Lung (tissue), 12 donors: ENCODE results near the gene KIDINS220. TPM values are rescaled to one million over a fixed set of nuclear protein-coding genes. Genes with fewer than 3 reads are reported as not detected.
A peak's percentile ranks its signal among the peaks of the same experiment; 100 is the strongest.

Experiments used
- ATAC-seq: fragments of 200-7000 bp; cut with Tn5 transposase; one replicate; pipeline ENCODE4 v1.9.1; 2020; ENCODE audit warnings: moderate number of reproducible peaks; ENCODE audit not compliant: insufficient read depth, low FRiP score
- DNase-seq, 3 donors: peaks; one replicate each; pipeline ENCODE4 v3.0.0-alpha.2; 2013 to 2017
- H3K27ac ChIP-seq, 2 donors: one replicate each; pipeline ENCODE4 v1.5.1; 2013; ENCODE audit warnings: mild to moderate bottlenecking in 2 of 2, moderate library complexity in 2 of 2, control low read depth in 1 of 2, inconsistent platforms in 1 of 2, low read depth in 1 of 2, low read length in 1 of 2
- H3K27me3 ChIP-seq, 3 donors: one replicate each; pipeline ENCODE4 v1.5.1; 2013; ENCODE audit warnings: low read length in 2 of 3; ENCODE audit not compliant: control insufficient read depth in 3 of 3, insufficient read depth in 3 of 3
- H3K36me3 ChIP-seq, 4 donors: one replicate each; pipeline ENCODE4 v1.5.1; 2013; ENCODE audit warnings: low read length in 4 of 4, mild to moderate bottlenecking in 1 of 4, moderate library complexity in 1 of 4; ENCODE audit not compliant: control insufficient read depth in 4 of 4, insufficient read depth in 4 of 4
- H3K4me1 ChIP-seq, 5 donors: one replicate each; pipeline ENCODE4 v1.5.1; 2013; ENCODE audit warnings: low read length in 5 of 5, mild to moderate bottlenecking in 2 of 5, moderate library complexity in 1 of 5; ENCODE audit not compliant: control insufficient read depth in 5 of 5, insufficient read depth in 5 of 5
- H3K4me3 ChIP-seq: one replicate; pipeline ENCODE4 v1.5.1; 2013; ENCODE audit warnings: mild to moderate bottlenecking, control low read depth, moderate library complexity
- H3K9ac ChIP-seq, 2 donors: one replicate each; pipeline ENCODE4 v1.5.1; 2013; ENCODE audit warnings: low read length in 2 of 2, control low read depth in 1 of 2; ENCODE audit not compliant: insufficient read depth in 1 of 2
- H3K9me3 ChIP-seq, 4 donors: one replicate each; pipeline ENCODE4 v1.5.1; 2013; ENCODE audit warnings: low read length in 3 of 4, mild to moderate bottlenecking in 1 of 4, moderate library complexity in 1 of 4; ENCODE audit not compliant: control insufficient read depth in 4 of 4, insufficient read depth in 3 of 4
- WGBS, 2 donors: extraction: QIAGEN DNeasy Blood & Tissue Kit; methylation state at CpG; one replicate each; pipeline ENCODE4 v1.1.7; 2013; 5-methylcytosine and 5-hydroxymethylcytosine counted together
- polyA plus RNA-seq, 2 donors: library from polyadenylated mRNA; stranded (reverse); fragments of 200-250 nt; gene quantifications; one replicate each; pipeline ENCODE4 v1.2.1, GENCODE V29; 2013
- total RNA-seq, 2 donors: library from RNA; depleted of rRNA in 1 of 2; stranded (reverse); fragments of >200 nt in 1 of 2; gene quantifications; one replicate each; pipeline ENCODE4 v1.2.1, GENCODE V29; 2014 to 2021
- TF ChIP-seq, protein P1 (sequence below): IDR thresholded peaks from 2 replicates; pipeline ENCODE4 v1.5.1; 2012; ENCODE audit warnings: mild to moderate bottlenecking; ENCODE audit errors: control extremely low read depth, extremely low read depth
- donor health status: control.
- donor health status: control.
- donor health status: Bipolar disorder and iron deficiency.
- donor health status: healthy.
- donor health status: DM: yes; HTN: yes; CAD: no.

The KIDINS220 gene
- total and polyA plus RNA-seq, 4 donors = 16.2 to 211 (median 36.4) TPM

DNA sequence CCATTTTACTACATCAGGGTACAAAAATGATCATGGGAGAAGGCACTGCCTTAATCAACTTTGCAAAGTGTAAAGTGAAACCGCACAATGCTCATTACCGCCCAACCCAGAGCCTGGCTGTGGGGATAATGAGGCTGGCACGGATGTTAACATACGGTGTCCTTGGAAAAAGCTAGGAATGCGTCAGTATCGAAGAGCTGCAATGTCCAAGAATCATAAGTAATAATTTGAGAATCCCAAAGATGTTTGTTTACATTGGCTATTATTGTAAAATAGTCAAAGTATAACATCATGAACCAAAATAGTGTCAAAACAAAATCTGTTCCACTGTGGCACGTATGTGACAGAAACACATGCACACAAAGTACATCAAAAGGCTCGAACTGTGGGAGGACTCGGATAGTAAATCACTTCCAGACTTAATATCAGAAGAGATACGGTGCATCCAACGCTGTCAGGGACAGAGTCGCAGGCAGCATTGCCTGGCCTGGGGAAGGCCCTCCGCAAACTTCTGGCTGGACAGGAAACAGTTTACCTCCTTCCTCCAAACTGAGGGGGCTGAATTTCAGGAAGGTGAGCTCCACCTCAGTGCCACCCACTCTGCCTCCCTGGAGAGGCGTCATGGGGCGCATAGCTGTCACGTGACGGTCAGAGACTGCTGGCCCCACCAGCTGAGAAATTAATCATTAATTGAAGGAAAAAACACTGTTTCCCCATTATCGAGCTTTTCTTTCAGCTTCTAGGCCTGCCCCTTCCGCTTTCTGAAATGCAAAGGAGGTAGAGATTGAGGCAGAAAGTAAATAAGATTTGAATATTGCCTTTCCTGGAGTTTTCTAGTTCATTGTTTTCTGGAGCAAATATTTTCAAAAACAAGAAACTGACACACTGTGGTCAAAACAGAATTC, 157.3 kb downstream of the KIDINS220 start:
- H3K9ac ChIP-seq = peak overlapping the region; percentile 51 to 92
- peak; percentile 70 to 82 (median 77) for DNase-seq
- peaks cover 0 to 3% (median under 1%) of the 10 kb centered on the region in 4 donors for H3K9me3 ChIP-seq
- peaks cover 0 to 44% (median 11%) of the 10 kb centered on the region in 5 donors for H3K4me1 ChIP-seq
- H3K4me3 ChIP-seq = no peak overlapping the region
- 33 to 65% methylated on average over 19 of the region's 19 CpGs for WGBS, 2 donors
- H3K36me3 ChIP-seq = peaks cover 0 to 20% (median 1%) of the 10 kb centered on the region in 4 donors
- H3K27me3 ChIP-seq = no peaks in the 10 kb centered on the region
- ATAC-seq = no peak
- TF ChIP-seq, protein P1, sequence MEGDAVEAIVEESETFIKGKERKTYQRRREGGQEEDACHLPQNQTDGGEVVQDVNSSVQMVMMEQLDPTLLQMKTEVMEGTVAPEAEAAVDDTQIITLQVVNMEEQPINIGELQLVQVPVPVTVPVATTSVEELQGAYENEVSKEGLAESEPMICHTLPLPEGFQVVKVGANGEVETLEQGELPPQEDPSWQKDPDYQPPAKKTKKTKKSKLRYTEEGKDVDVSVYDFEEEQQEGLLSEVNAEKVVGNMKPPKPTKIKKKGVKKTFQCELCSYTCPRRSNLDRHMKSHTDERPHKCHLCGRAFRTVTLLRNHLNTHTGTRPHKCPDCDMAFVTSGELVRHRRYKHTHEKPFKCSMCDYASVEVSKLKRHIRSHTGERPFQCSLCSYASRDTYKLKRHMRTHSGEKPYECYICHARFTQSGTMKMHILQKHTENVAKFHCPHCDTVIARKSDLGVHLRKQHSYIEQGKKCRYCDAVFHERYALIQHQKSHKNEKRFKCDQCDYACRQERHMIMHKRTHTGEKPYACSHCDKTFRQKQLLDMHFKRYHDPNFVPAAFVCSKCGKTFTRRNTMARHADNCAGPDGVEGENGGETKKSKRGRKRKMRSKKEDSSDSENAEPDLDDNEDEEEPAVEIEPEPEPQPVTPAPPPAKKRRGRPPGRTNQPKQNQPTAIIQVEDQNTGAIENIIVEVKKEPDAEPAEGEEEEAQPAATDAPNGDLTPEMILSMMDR = no peak
- peak overlapping the region; percentile 98 to 99 for H3K27ac ChIP-seq

- H3K9me3 ChIP-seq = peaks cover 0 to 7% (median 2%) of the 10 kb centered on the region in 4 donors
- peaks cover 0 to 20% (median 1%) of the 10 kb centered on the region in 4 donors for H3K36me3 ChIP-seq
- H3K4me3 ChIP-seq = peak overlapping the region; percentile 56
- H3K27me3 ChIP-seq = no peaks in the 10 kb centered on the region
- peaks cover 0 to 44% (median 9%) of the 10 kb centered on the region in 5 donors for H3K4me1 ChIP-seq
- TF ChIP-seq, protein P1 = no peak
- H3K9ac ChIP-seq = peak overlapping the region; percentile 51 to 92
- WGBS, 2 donors = 20 to 39% methylated on average over 8 of the region's 8 CpGs
- no peak for ATAC-seq
- peak in 2 of 3 donors; percentile 73 to 75 for DNase-seq
- peak overlapping the region; percentile 98 to 99 for H3K27ac ChIP-seq
Observed at GRCh38 chr2:8679567-8679826, 157.9 kb downstream of the KIDINS220 start.

Other genes with a start within 250 kb of the KIDINS220 start
- gene ID2, start 155.6 kb downstream of the KIDINS220 start, total RNA-seq = 100 to 1,000 TPM in 1 of 2 donors, 10 to 100 TPM in 1; 67.9 to 181 TPM
- 100 to 1,000 TPM in 1 of 2 donors, 10 to 100 TPM in 1; 84.2 to 227 TPM for gene ID2, start 155.6 kb downstream of the KIDINS220 start, polyA plus RNA-seq
- gene MBOAT2, start 166.1 kb upstream of the KIDINS220 start, total RNA-seq = 10 to 100 TPM; 23.0 to 72.9 TPM
- gene MBOAT2, start 166.1 kb upstream of the KIDINS220 start, polyA plus RNA-seq = 10 to 100 TPM in 1 of 2 donors, 1 to 10 TPM in 1; 9.0 to 10.5 TPM